ENCODE data around the gene CHCT1.

The CHCT1 gene

DNA sequence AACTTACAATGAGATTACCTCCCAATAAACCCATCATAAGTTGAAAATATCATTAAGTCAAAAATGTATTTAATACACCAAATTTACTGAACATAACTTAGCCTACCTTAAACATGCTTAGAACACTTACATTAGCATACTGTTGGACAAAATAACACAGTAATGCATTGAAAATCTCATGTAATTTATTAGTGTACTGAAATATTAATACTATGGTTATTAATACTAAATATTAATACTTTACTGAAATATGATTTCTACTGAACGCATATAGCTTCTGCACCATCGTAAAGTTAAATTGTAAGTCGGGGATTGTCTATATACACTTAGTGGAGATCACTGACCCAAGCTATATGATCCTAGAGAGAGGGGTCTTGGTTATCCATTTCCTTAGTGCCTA lies 34.6 kb upstream of the CHCT1 start (continued):
- TF ChIP-seq, protein P1, sequence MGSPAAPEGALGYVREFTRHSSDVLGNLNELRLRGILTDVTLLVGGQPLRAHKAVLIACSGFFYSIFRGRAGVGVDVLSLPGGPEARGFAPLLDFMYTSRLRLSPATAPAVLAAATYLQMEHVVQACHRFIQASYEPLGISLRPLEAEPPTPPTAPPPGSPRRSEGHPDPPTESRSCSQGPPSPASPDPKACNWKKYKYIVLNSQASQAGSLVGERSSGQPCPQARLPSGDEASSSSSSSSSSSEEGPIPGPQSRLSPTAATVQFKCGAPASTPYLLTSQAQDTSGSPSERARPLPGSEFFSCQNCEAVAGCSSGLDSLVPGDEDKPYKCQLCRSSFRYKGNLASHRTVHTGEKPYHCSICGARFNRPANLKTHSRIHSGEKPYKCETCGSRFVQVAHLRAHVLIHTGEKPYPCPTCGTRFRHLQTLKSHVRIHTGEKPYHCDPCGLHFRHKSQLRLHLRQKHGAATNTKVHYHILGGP (tag by site-specific recombination; IDR thresholded peaks at IDR 0.05): no peak
- TF ChIP-seq ZNF843 (tag by site-specific recombination; IDR thresholded peaks at IDR 0.05) (no peak), ZNF600 (tag by site-specific recombination; IDR thresholded peaks at IDR 0.05) (no peak), ZNF521 (tag by site-specific recombination; IDR thresholded peaks at IDR 0.05) (no peak)
- TF ChIP-seq, protein P2, sequence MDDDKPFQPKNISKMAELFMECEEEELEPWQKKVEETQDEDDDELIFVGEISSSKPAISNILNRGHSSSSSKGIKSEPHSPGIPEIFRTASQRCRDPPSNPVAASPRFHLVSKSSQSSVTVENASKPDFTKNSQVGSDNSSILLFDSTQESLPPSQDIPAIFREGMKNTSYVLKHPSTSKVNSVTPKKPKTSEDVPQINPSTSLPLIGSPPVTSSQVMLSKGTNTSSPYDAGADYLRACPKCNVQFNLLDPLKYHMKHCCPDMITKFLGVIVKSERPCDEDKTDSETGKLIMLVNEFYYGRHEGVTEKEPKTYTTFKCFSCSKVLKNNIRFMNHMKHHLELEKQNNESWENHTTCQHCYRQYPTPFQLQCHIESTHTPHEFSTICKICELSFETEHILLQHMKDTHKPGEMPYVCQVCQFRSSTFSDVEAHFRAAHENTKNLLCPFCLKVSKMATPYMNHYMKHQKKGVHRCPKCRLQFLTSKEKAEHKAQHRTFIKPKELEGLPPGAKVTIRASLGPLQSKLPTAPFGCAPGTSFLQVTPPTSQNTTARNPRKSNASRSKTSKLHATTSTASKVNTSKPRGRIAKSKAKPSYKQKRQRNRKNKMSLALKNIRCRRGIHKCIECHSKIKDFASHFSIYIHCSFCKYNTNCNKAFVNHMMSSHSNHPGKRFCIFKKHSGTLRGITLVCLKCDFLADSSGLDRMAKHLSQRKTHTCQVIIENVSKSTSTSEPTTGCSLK (tag by site-specific recombination; IDR thresholded peaks at IDR 0.05): no peak
- TF ChIP-seq, protein P3, sequence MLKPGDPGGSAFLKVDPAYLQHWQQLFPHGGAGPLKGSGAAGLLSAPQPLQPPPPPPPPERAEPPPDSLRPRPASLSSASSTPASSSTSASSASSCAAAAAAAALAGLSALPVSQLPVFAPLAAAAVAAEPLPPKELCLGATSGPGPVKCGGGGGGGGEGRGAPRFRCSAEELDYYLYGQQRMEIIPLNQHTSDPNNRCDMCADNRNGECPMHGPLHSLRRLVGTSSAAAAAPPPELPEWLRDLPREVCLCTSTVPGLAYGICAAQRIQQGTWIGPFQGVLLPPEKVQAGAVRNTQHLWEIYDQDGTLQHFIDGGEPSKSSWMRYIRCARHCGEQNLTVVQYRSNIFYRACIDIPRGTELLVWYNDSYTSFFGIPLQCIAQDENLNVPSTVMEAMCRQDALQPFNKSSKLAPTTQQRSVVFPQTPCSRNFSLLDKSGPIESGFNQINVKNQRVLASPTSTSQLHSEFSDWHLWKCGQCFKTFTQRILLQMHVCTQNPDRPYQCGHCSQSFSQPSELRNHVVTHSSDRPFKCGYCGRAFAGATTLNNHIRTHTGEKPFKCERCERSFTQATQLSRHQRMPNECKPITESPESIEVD (tag by site-specific recombination; IDR thresholded peaks at IDR 0.05): no peak

DNA sequence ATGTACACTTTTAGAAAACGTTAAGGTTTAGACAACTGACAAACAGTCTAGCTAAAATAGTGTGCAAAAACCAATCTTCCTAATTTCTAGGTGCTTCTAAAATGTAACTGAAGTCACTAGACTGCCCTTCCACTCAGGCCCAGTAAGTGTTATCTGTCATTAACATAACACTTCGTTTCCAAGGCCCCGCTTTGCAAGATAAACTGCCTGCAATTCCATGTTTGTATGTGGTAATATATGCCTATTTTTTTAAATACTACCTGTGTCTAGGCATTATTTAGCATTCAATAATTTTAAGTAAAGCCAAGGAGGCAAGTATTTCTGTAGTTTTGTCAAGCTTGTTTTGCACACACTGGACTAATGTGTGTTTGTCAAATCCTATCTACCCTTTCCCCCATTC lies 33.5 kb upstream of the CHCT1 start:
- no peak overlapping the region for H3K4me3 ChIP-seq (ENCODE audit: low read depth, low read length)
- no peak overlapping the region for H3K27ac ChIP-seq (ENCODE audit: extremely low read depth, low read depth, low read length)
- peaks cover 20% of the 10 kb centered on the region for H3K4me1 ChIP-seq (ENCODE audit: control insufficient read depth, insufficient read depth, low read length)
- H3K9me3 ChIP-seq (ENCODE audit: control insufficient read depth, insufficient read depth, low read depth, low read length): no peaks in the 10 kb centered on the region
- H3K36me3 ChIP-seq (ENCODE audit: control insufficient read depth in 2 of 2, insufficient read depth in 1 of 2, low read length in 2 of 2): no peaks in the 10 kb centered on the region
- ChIA-PET CTCF (interaction anchor here (0.6 to 1.5 kb wide), 2 partner anchors 38 to 222 kb away, joined by 3 to 4 read pairs; no protein-coding TSS in a partner anchor), POLR2A (interaction anchor here (0.6 to 0.8 kb wide), 2 partner anchors 157 to 254 kb away, joined by 3 to 4 read pairs; no protein-coding TSS in a partner anchor)
- TF ChIP-seq ZNF335 (tag by site-specific recombination; conservative IDR thresholded peaks at IDR 0.05): peak; percentile 25
- TF ChIP-seq, protein P4, sequence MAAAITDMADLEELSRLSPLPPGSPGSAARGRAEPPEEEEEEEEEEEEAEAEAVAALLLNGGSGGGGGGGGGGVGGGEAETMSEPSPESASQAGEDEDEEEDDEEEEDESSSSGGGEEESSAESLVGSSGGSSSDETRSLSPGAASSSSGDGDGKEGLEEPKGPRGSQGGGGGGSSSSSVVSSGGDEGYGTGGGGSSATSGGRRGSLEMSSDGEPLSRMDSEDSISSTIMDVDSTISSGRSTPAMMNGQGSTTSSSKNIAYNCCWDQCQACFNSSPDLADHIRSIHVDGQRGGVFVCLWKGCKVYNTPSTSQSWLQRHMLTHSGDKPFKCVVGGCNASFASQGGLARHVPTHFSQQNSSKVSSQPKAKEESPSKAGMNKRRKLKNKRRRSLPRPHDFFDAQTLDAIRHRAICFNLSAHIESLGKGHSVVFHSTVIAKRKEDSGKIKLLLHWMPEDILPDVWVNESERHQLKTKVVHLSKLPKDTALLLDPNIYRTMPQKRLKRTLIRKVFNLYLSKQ (tag by site-specific recombination; IDR thresholded peaks at IDR 0.05; ENCODE audit: borderline replicate concordance): no peak
- no peak for TF ChIP-seq ZBTB17 (tag by site-specific recombination; IDR thresholded peaks at IDR 0.05)
- no peak for TF ChIP-seq ZNF670 (tag by site-specific recombination; IDR thresholded peaks at IDR 0.05; ENCODE audit: low read depth)
- no peak for TF ChIP-seq ZNF37A (tag by site-specific recombination; IDR thresholded peaks at IDR 0.05)

DNA sequence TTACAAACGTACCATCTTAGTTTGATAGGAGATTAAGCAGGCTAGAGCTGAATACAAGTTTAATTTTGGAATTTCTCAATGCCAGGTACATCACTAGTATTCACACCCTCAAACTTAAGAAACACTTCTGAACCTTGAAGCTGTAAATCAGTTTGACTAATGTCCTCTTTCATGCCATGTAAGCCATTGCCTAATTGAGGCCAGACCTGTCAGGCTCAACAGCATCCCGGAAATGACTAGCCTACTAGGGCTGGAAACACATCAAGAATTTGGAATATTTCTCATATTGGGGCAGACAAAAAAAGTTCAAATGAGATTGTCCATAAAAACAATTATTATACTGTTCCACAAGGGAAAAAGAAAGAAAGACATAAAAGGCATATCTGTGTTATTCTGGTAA lies 32.1 kb upstream of the CHCT1 start:
- POLR2A ChIA-PET: interaction anchor here (0.5 to 1.6 kb wide), 2 partner anchors 136 to 158 kb away, joined by 3 to 4 read pairs; partner anchors contain the start of gene APPBP2
- no peak overlapping the region for H3K27ac ChIP-seq (ENCODE audit: extremely low read depth, low read depth, low read length)
- peaks cover 14% of the 10 kb centered on the region for H3K4me1 ChIP-seq (ENCODE audit: control insufficient read depth, insufficient read depth, low read length)
- H3K4me3 ChIP-seq (ENCODE audit: low read depth, low read length): peak overlapping the region; percentile 88
- CTCF ChIA-PET: interaction anchor here (0.5 to 1.5 kb wide), 6 partner anchors 19 to 248 kb away, joined by 3 to 4 read pairs (median 3); no protein-coding TSS in a partner anchor
- H3K9me3 ChIP-seq (ENCODE audit: control insufficient read depth, insufficient read depth, low read depth, low read length): no peaks in the 10 kb centered on the region
- H3K36me3 ChIP-seq (ENCODE audit: control insufficient read depth in 2 of 2, insufficient read depth in 1 of 2, low read length in 2 of 2): no peaks in the 10 kb centered on the region
- TF ChIP-seq SP2 (tag by site-specific recombination; IDR thresholded peaks at IDR 0.05): peak; percentile 34; the same call in 1 of the 2 replicates
- no peak for TF ChIP-seq SCRT2 (tag by site-specific recombination; IDR thresholded peaks at IDR 0.05)
- TF ChIP-seq ZNF629 (tag by site-specific recombination; IDR thresholded peaks at IDR 0.05): 0 out of 2 replicates have a peak, but pooled peaks have one; percentile 26
- TF ChIP-seq SCRT1 (tag by site-specific recombination; IDR thresholded peaks at IDR 0.05; ENCODE audit: borderline replicate concordance): no peak
- no peak for TF ChIP-seq ZNF473 (tag by site-specific recombination; IDR thresholded peaks at IDR 0.05)
- TF ChIP-seq SP7 (tag by site-specific recombination; IDR thresholded peaks at IDR 0.05): 0 out of 2 replicates have a peak, but pooled peaks have one; percentile 28
- no peak for TF ChIP-seq ZBTB7A (tag by site-specific recombination; IDR thresholded peaks at IDR 0.05; ENCODE audit: low read depth)
- no peak for TF ChIP-seq ZNF776 (tag by site-specific recombination; IDR thresholded peaks at IDR 0.05; ENCODE audit: borderline replicate concordance)
- no peak for TF ChIP-seq ZNF202 (tag by site-specific recombination; IDR thresholded peaks at IDR 0.05; ENCODE audit: borderline replicate concordance)
- TF ChIP-seq ZNF391 (tag by site-specific recombination; IDR thresholded peaks at IDR 0.05; ENCODE audit: borderline replicate concordance, low read depth): no peak
- TF ChIP-seq, protein P5, sequence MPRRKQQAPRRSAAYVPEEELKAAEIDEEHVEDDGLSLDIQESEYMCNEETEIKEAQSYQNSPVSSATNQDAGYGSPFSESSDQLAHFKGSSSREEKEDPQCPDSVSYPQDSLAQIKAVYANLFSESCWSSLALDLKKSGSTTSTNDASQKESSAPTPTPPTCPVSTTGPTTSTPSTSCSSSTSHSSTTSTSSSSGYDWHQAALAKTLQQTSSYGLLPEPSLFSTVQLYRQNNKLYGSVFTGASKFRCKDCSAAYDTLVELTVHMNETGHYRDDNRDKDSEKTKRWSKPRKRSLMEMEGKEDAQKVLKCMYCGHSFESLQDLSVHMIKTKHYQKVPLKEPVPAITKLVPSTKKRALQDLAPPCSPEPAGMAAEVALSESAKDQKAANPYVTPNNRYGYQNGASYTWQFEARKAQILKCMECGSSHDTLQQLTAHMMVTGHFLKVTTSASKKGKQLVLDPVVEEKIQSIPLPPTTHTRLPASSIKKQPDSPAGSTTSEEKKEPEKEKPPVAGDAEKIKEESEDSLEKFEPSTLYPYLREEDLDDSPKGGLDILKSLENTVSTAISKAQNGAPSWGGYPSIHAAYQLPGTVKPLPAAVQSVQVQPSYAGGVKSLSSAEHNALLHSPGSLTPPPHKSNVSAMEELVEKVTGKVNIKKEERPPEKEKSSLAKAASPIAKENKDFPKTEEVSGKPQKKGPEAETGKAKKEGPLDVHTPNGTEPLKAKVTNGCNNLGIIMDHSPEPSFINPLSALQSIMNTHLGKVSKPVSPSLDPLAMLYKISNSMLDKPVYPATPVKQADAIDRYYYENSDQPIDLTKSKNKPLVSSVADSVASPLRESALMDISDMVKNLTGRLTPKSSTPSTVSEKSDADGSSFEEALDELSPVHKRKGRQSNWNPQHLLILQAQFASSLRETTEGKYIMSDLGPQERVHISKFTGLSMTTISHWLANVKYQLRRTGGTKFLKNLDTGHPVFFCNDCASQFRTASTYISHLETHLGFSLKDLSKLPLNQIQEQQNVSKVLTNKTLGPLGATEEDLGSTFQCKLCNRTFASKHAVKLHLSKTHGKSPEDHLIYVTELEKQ (tag by site-specific recombination; IDR thresholded peaks at IDR 0.05; ENCODE audit: borderline replicate concordance): peak; percentile 71; the same call in 1 of the 2 replicates
- TF ChIP-seq ZNF596 (tag by site-specific recombination; IDR thresholded peaks at IDR 0.05): no peak
